ENCODE results near the gene DOK1.

DNA sequence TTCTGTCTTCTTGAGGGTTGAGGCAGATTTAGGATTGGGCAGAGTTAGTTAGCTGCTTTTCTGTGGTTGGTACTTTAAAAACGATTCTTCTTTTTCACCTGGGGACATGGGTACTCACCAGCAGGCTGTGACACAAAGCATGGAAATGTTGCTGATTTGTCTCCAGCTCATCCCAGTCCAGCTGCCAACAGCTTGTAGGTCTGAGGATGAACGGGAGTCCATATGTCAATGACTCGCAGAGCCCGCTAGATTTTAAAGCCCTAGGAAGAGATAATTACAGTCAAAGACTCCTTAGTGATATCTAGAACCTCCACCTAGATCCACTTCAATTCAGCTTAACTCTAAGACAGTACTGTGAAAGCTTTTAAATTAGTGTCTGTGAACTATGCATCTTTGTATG, 20.8 kb downstream of the DOK1 start:
- TF ChIP-seq, protein P1, sequence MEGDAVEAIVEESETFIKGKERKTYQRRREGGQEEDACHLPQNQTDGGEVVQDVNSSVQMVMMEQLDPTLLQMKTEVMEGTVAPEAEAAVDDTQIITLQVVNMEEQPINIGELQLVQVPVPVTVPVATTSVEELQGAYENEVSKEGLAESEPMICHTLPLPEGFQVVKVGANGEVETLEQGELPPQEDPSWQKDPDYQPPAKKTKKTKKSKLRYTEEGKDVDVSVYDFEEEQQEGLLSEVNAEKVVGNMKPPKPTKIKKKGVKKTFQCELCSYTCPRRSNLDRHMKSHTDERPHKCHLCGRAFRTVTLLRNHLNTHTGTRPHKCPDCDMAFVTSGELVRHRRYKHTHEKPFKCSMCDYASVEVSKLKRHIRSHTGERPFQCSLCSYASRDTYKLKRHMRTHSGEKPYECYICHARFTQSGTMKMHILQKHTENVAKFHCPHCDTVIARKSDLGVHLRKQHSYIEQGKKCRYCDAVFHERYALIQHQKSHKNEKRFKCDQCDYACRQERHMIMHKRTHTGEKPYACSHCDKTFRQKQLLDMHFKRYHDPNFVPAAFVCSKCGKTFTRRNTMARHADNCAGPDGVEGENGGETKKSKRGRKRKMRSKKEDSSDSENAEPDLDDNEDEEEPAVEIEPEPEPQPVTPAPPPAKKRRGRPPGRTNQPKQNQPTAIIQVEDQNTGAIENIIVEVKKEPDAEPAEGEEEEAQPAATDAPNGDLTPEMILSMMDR (IDR thresholded peaks at IDR 0.05): no peak
- no peak for TF ChIP-seq POLR2A (IDR thresholded peaks at IDR 0.05; ENCODE audit: low read depth)
- TF ChIP-seq EP300 (IDR thresholded peaks at IDR 0.05): no peak

Measured in esophagus muscularis mucosa (tissue), 4 donors.